Neural cell (in vitro differentiated cells): ENCODE measurements around the gene ECT2L. TPM values are rescaled to one million over a fixed set of nuclear protein-coding genes. Genes with fewer than 3 reads are reported as not detected.

Source experiments
- H2AFZ ChIP-seq: fragments of 200-600, 300-800 bp; sonication (generic), shearing (Covaris generic); 2 replicates; pipeline ENCODE4 v1.6.0; 2014; ENCODE audit warnings: low read depth, mild to moderate bottlenecking, antibody characterized with exemption, low read length, moderate library complexity
- H3F3A ChIP-seq: fragments of 200-600 bp; shearing (Covaris generic); 2 replicates; pipeline ENCODE4 v1.6.1; 2016; ENCODE audit warnings: mild to moderate bottlenecking, moderate library complexity, mixed read lengths, antibody characterized with exemption, low read length; ENCODE audit not compliant: insufficient read depth, poor library complexity, severe bottlenecking
- H3K27ac ChIP-seq: fragments of 200-600, 300-800 bp; sonication (generic), shearing (Covaris generic); 2 replicates; pipeline ENCODE4 v1.5.1; 2014; ENCODE audit warnings: mild to moderate bottlenecking, low read length, moderate library complexity
- H3K27me3 ChIP-seq: fragments of 300-800, 200-600 bp; sonication (generic), shearing (Covaris generic); 2 replicates; pipeline ENCODE4 v1.6.0; 2014; ENCODE audit warnings: mild to moderate bottlenecking, low read depth, low read length, moderate library complexity; ENCODE audit not compliant: insufficient read depth
- H3K36me3 ChIP-seq: fragments of 300-800, 200-600 bp; sonication (generic), shearing (Covaris generic); 2 replicates; pipeline ENCODE4 v1.5.1; 2014; ENCODE audit warnings: mild to moderate bottlenecking, antibody characterized with exemption, low read length, moderate library complexity; ENCODE audit not compliant: insufficient read depth
- H3K4me2 ChIP-seq: fragments of 300-800, 200-600 bp; sonication (generic), shearing (Covaris generic); 2 replicates; pipeline ENCODE4 v1.6.0; 2014; ENCODE audit warnings: mild to moderate bottlenecking, low read length
- H3K4me3 ChIP-seq: fragments of 300-800, 200-600 bp; sonication (generic), shearing (Covaris generic); 2 replicates; pipeline ENCODE4 v1.5.1; 2014; ENCODE audit warnings: mild to moderate bottlenecking, low read length, moderate library complexity
- H3K79me2 ChIP-seq: fragments of 200-600 bp; shearing (Covaris generic); replicated peaks from 2 replicates; pipeline ENCODE4 v1.6.0; 2014; ENCODE audit warnings: mild to moderate bottlenecking, low read length, moderate library complexity; ENCODE audit not compliant: insufficient read depth
- H3K9ac ChIP-seq: fragments of 300-800, 200-600 bp; sonication (generic), shearing (Covaris generic); 2 replicates; pipeline ENCODE4 v1.6.1; 2016; ENCODE audit warnings: mild to moderate bottlenecking, low read length, mixed read lengths
- H3K9me2 ChIP-seq: fragments of 200-600 bp; shearing (Covaris generic); 2 replicates; pipeline ENCODE4 v1.6.1; 2016; ENCODE audit warnings: mild to moderate bottlenecking, low read length, mixed read lengths; ENCODE audit not compliant: insufficient read depth
- H3K9me3 ChIP-seq: fragments of 200-600, 300-800 bp; sonication (generic), shearing (Covaris generic); 2 replicates; pipeline ENCODE4 v1.6.1; 2016; ENCODE audit warnings: mild to moderate bottlenecking, mixed run types, low read length, moderate library complexity, mixed read lengths
- H4K20me1 ChIP-seq: fragments of 200-600 bp; shearing (Covaris generic); 2 replicates; pipeline ENCODE4 v1.6.1; 2016; ENCODE audit warnings: mild to moderate bottlenecking, mixed run types; ENCODE audit not compliant: insufficient read depth
- EP300 ChIP-seq: fragments of 450-650 bp; conservative IDR thresholded peaks from 2 replicates; pipeline ENCODE4 v1.6.1; 2014; ENCODE audit warnings: antibody characterized with exemption, mild to moderate bottlenecking, moderate library complexity; ENCODE audit not compliant: poor library complexity, severe bottlenecking
- EZH2 ChIP-seq: fragments of 200-600, 300-800 bp; shearing (Covaris generic), sonication (generic); IDR thresholded peaks from 2 replicates; pipeline ENCODE4 v1.6.1; 2014; ENCODE audit warnings: antibody characterized with exemption, low read length, borderline replicate concordance, mild to moderate bottlenecking; ENCODE audit not compliant: insufficient read depth, poor library complexity, severe bottlenecking
- MXI1 ChIP-seq: fragments of 450-650 bp; conservative IDR thresholded peaks from 2 replicates; pipeline ENCODE4 v1.6.1; 2014; ENCODE audit warnings: antibody characterized with exemption, mild to moderate bottlenecking; ENCODE audit not compliant: poor library complexity, severe bottlenecking
- POLR2AphosphoS5 ChIP-seq: IDR thresholded peaks from 2 replicates; pipeline ENCODE4 v1.6.1; 2012
- RAD21 ChIP-seq: fragments of 450-650 bp; conservative IDR thresholded peaks from 2 replicates; pipeline ENCODE4 v1.6.1; 2014; ENCODE audit warnings: antibody characterized with exemption, mild to moderate bottlenecking, moderate library complexity
- SMC3 ChIP-seq: fragments of 450-650 bp; conservative IDR thresholded peaks from 2 replicates; pipeline ENCODE4 v1.6.1; 2014; ENCODE audit warnings: antibody characterized with exemption, mild to moderate bottlenecking, moderate library complexity; ENCODE audit not compliant: poor library complexity
- TAF1 ChIP-seq: IDR thresholded peaks from 2 replicates; pipeline ENCODE4 v1.6.1; 2012; ENCODE audit warnings: low read depth
- polyA plus RNA-seq: library from polyadenylated mRNA; depleted of rRNA; stranded (reverse); fragments of >200 nt; gene quantifications from 2 replicates; pipeline ENCODE4 v1.2.3, GENCODE V29; 2014
- TF ChIP-seq, protein P1 (sequence below): IDR thresholded peaks from 2 replicates; pipeline ENCODE4 v1.6.1; 2012; ENCODE audit warnings: borderline replicate concordance
- TF ChIP-seq, protein P2 (sequence below): fragments of 450-650 bp; IDR thresholded peaks from 2 replicates; pipeline ENCODE4 v1.5.1; 2014; ENCODE audit warnings: antibody characterized with exemption, mild to moderate bottlenecking, moderate library complexity; ENCODE audit not compliant: poor library complexity, severe bottlenecking

ECT2L gene
- polyA plus RNA-seq, 1 donor from 2014 or later = not detected

DNA sequence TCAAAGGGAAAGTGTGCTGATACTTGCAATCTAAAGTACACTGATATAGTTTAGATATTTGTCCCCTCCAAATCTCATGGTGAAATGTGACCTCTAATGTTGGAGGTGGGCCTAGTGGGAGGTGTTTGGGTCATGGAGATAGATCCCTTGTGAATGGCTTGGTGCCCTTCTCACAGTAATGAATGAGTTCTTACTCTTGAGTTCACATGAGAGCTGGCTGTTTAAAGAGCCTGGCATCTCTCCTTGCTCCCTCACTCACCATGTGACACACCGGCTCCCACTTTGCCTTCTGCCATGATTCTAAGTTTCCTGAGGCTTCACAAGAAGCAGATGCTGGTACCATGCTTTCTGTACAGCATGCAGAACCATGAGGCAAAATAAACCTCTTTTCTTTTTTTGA is 114.1 kb downstream of the ECT2L start:
- Histone ChIP-seq H3K79me2 (no peaks in the 10 kb centered on the region), H3K4me3 (no peak overlapping the region), H3K9me3 (no peaks in the 10 kb centered on the region), H4K20me1 (no peaks in the 10 kb centered on the region), H3F3A (no peaks in the 10 kb centered on the region), H3K27ac (no peak overlapping the region), H3K4me2 (no peak overlapping the region), H3K36me3 (peaks cover 11% of the 10 kb centered on the region), H3K9ac (no peak overlapping the region), H3K27me3 (no peaks in the 10 kb centered on the region), H3K9me2 (no peaks in the 10 kb centered on the region), H2AFZ (no peak overlapping the region)
- TF ChIP-seq EZH2 (no peak), RAD21 (no peak), TAF1 (no peak), POLR2AphosphoS5 (no peak), MXI1 (no peak)
- TF ChIP-seq, protein P1, sequence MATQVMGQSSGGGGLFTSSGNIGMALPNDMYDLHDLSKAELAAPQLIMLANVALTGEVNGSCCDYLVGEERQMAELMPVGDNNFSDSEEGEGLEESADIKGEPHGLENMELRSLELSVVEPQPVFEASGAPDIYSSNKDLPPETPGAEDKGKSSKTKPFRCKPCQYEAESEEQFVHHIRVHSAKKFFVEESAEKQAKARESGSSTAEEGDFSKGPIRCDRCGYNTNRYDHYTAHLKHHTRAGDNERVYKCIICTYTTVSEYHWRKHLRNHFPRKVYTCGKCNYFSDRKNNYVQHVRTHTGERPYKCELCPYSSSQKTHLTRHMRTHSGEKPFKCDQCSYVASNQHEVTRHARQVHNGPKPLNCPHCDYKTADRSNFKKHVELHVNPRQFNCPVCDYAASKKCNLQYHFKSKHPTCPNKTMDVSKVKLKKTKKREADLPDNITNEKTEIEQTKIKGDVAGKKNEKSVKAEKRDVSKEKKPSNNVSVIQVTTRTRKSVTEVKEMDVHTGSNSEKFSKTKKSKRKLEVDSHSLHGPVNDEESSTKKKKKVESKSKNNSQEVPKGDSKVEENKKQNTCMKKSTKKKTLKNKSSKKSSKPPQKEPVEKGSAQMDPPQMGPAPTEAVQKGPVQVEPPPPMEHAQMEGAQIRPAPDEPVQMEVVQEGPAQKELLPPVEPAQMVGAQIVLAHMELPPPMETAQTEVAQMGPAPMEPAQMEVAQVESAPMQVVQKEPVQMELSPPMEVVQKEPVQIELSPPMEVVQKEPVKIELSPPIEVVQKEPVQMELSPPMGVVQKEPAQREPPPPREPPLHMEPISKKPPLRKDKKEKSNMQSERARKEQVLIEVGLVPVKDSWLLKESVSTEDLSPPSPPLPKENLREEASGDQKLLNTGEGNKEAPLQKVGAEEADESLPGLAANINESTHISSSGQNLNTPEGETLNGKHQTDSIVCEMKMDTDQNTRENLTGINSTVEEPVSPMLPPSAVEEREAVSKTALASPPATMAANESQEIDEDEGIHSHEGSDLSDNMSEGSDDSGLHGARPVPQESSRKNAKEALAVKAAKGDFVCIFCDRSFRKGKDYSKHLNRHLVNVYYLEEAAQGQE = no peak

DNA sequence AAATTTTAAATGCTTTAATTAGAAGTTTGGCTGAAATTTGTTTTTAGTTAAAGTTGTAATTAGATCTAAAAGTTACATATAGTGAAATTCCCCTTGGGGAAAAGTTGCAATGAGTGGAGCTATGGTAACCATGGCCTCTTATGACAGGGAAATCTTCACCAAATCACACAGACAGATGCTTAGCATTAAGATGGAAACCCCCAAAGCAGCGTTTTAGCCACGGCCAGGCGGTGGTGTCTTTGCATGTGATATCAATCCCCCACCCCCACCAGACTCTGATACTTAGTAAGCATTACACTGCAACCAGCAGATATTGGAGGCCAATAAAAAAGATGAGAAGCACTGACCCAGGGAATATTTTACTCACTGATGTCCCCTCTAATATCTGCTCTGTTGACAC is 116.4 kb downstream of the ECT2L start:
- Histone ChIP-seq H3K27ac (no peak overlapping the region), H3K4me2 (no peak overlapping the region), H4K20me1 (no peaks in the 10 kb centered on the region), H3K9me2 (no peaks in the 10 kb centered on the region), H2AFZ (no peak overlapping the region), H3K9ac (no peak overlapping the region), H3K79me2 (no peaks in the 10 kb centered on the region), H3K27me3 (no peaks in the 10 kb centered on the region), H3F3A (no peaks in the 10 kb centered on the region), H3K36me3 (no peaks in the 10 kb centered on the region), H3K9me3 (no peaks in the 10 kb centered on the region), H3K4me3 (no peak overlapping the region)
- TF ChIP-seq, protein P1 = no peak
- TF ChIP-seq EP300 (no peak), EZH2 (no peak), SMC3 (no peak), TAF1 (no peak), RAD21 (no peak), POLR2AphosphoS5 (no peak), MXI1 (no peak)
- TF ChIP-seq, protein P2, sequence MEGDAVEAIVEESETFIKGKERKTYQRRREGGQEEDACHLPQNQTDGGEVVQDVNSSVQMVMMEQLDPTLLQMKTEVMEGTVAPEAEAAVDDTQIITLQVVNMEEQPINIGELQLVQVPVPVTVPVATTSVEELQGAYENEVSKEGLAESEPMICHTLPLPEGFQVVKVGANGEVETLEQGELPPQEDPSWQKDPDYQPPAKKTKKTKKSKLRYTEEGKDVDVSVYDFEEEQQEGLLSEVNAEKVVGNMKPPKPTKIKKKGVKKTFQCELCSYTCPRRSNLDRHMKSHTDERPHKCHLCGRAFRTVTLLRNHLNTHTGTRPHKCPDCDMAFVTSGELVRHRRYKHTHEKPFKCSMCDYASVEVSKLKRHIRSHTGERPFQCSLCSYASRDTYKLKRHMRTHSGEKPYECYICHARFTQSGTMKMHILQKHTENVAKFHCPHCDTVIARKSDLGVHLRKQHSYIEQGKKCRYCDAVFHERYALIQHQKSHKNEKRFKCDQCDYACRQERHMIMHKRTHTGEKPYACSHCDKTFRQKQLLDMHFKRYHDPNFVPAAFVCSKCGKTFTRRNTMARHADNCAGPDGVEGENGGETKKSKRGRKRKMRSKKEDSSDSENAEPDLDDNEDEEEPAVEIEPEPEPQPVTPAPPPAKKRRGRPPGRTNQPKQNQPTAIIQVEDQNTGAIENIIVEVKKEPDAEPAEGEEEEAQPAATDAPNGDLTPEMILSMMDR = no peak
